T-cell (primary cell): Measurements from ENCODE around the gene KIAA1755. TPM values are rescaled to one million over a fixed set of nuclear protein-coding genes. Genes with fewer than 3 reads are reported as not detected.

Experiments used
- ATAC-seq, 4 experiments: fragments of 200-7000 bp in 3 of 4; fragments of 150-1000 bp in 1 of 4; cut with Tn5 transposase; replicated peaks in 1 of 4; 1 replicate in 3 of 4; 2 replicates in 1 of 4; pipeline ENCODE4 v1.10.0; 2021; ENCODE audit warnings: moderate library complexity in 3 of 4, mild to moderate bottlenecking in 2 of 4, moderate number of reproducible peaks in 1 of 4
- CTCF ChIA-PET, 2 donors: fragments of 300-600 bp; sonication (Branson Sonifier 250); formaldehyde crosslinking; loops; one replicate each; lab custom pipeline; 2022; ENCODE audit warnings: antibody characterized with exemption in 2 of 2; lab: Charles Lee
- POLR2A ChIA-PET, 2 donors: fragments of 300-600 bp; sonication (Branson Sonifier 250); formaldehyde crosslinking; loops; one replicate each; lab custom pipeline; 2022; ENCODE audit warnings: antibody characterized with exemption in 2 of 2; lab: Charles Lee
- DNase-seq, 35 experiments: peaks; one replicate each; pipeline versions ENCODE4 v3.0.0 to v3.0.0-alpha.2; 2013 to 2023
- H3K27ac ChIP-seq: one replicate; pipeline ENCODE4 v1.5.1; 2013; ENCODE audit warnings: low read length
- H3K27me3 ChIP-seq, 2 experiments: replicated peaks in 1 of 2; 1 replicate in 1 of 2; 2 replicates in 1 of 2; pipeline versions ENCODE4 v1.6.1 to v1.7.0; 2013; ENCODE audit warnings: low read length in 1 of 2, mixed read lengths in 1 of 2; ENCODE audit not compliant: control insufficient read depth in 2 of 2, insufficient read depth in 2 of 2; ENCODE audit errors: extremely low read depth in 1 of 2
- H3K36me3 ChIP-seq, 2 donors: 1 replicate in 1 of 2; 2 replicates in 1 of 2; pipeline versions ENCODE4 v1.6.1 to v1.7.0; 2013; ENCODE audit warnings: low read length in 1 of 2; ENCODE audit not compliant: control insufficient read depth in 2 of 2, insufficient read depth in 1 of 2; ENCODE audit errors: extremely low read depth in 1 of 2
- H3K4me1 ChIP-seq, 2 experiments: 1 replicate in 1 of 2; 2 replicates in 1 of 2; pipeline versions ENCODE4 v1.6.1 to v1.7.0; 2013; ENCODE audit warnings: low read length in 2 of 2, mixed read lengths in 1 of 2; ENCODE audit not compliant: insufficient read depth in 2 of 2, control insufficient read depth in 1 of 2; ENCODE audit errors: extremely low read depth in 1 of 2
- H3K4me3 ChIP-seq, 2 donors: 1 replicate in 1 of 2; 2 replicates in 1 of 2; pipeline versions ENCODE4 v1.5.1 to v1.7.0; 2013; ENCODE audit warnings: mild to moderate bottlenecking in 2 of 2, low read length in 1 of 2, moderate library complexity in 1 of 2; ENCODE audit not compliant: control insufficient read depth in 1 of 2; ENCODE audit errors: extremely low read depth in 1 of 2
- H3K9me3 ChIP-seq: 2 replicates; pipeline ENCODE4 v1.7.0; 2013
- H3K27ac Mint-ChIP-seq, 2 donors: one replicate each; pipeline ENCODE4 v1.8.0; 2020 to 2021; ENCODE audit warnings: mild to moderate bottlenecking in 2 of 2, mixed read lengths in 2 of 2
- H3K27me3 Mint-ChIP-seq, 2 donors: one replicate each; pipeline ENCODE4 v1.8.0; 2021 to 2022; ENCODE audit warnings: mixed read lengths in 2 of 2
- H3K36me3 Mint-ChIP-seq: one replicate; pipeline ENCODE4 v1.8.0; 2021; ENCODE audit warnings: mixed read lengths
- H3K4me1 Mint-ChIP-seq, 3 donors: one replicate each; pipeline ENCODE4 v1.8.0; 2020 to 2022; ENCODE audit warnings: mixed read lengths in 3 of 3, mild to moderate bottlenecking in 1 of 3
- H3K4me3 Mint-ChIP-seq, 3 donors: one replicate each; pipeline ENCODE4 v1.8.0; 2020 to 2022; ENCODE audit warnings: mild to moderate bottlenecking in 3 of 3, mixed read lengths in 3 of 3, moderate library complexity in 3 of 3
- H3K9me3 Mint-ChIP-seq, 3 donors: one replicate each; pipeline ENCODE4 v1.8.0; 2020 to 2022; ENCODE audit warnings: mixed read lengths in 3 of 3
- WGBS: methylation state at CpG from one replicate; pipeline ENCODE4 v1.1.5; 2013; ENCODE audit warnings: missing lambda C conversion rate; ENCODE audit not compliant: insufficient coverage; 5-methylcytosine and 5-hydroxymethylcytosine counted together
- total RNA-seq, 35 experiments: library from RNA in 6 of 35; stranded (reverse) in 6 of 35; fragments of 120-200 nt in 1 of 35; gene quantifications; one replicate each; pipeline versions ENCODE4 v1.2.1 to v1.2.4 and lab custom pipeline; 2013 to 2026

The KIAA1755 gene
- total RNA-seq, 5 donors from 2014 or later (not counting 1 experiment from before 2014, with no cell fraction given), result not detected

DNA sequence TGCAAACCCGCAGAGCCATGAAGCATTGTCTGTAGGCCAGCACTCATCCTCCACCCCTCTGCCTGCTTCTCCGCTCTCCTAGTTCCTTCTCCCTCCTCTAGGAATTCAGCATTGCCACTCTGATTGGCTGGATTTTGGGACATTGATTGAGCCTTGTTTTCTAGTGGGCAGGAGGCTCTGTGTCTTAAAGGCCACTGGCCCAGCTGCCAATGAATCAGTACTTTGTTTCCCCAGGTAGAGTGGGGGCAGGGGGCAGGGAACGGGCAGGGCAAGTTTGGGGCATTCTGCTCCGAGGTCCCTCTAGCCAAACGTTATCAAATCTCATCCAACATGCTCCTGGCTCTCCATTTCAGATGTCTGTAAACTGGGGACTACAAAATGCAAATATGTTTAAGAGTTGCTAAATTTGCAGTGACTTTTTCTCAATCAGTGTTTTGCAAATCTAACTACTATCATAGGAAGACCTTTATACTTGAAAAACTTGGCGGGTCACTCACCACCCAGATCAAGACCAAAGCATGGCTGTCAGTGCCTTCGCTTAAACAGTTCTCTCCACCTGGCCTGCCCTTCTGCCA, 33.0 kb upstream of the KIAA1755 start:
- no peak overlapping the region for H3K27ac ChIP-seq
- 91% methylated on average over 2 of the region's 7 CpGs for WGBS
- ATAC-seq (no peak), DNase-seq (no peak)
- H3K4me1 ChIP-seq, result no peaks in the 10 kb centered on the region
- peaks cover 0 to 40% of the 10 kb centered on the region in 2 experiments for H3K27me3 ChIP-seq
- H3K4me3 Mint-ChIP-seq, result no peak overlapping the region
- no peaks in the 10 kb centered on the region for H3K36me3 ChIP-seq
- ChIA-PET CTCF (no interaction called here), POLR2A (no interaction called here)
- no peaks in the 10 kb centered on the region for H3K9me3 ChIP-seq
- no peaks in the 10 kb centered on the region for H3K36me3 Mint-ChIP-seq
- no peak overlapping the region for H3K4me3 ChIP-seq
- H3K27me3 Mint-ChIP-seq, result peaks cover 27 to 34% of the 10 kb centered on the region in 2 donors
- H3K4me1 Mint-ChIP-seq, result no peaks in the 10 kb centered on the region
- no peak overlapping the region for H3K27ac Mint-ChIP-seq
- no peaks in the 10 kb centered on the region for H3K9me3 Mint-ChIP-seq

DNA sequence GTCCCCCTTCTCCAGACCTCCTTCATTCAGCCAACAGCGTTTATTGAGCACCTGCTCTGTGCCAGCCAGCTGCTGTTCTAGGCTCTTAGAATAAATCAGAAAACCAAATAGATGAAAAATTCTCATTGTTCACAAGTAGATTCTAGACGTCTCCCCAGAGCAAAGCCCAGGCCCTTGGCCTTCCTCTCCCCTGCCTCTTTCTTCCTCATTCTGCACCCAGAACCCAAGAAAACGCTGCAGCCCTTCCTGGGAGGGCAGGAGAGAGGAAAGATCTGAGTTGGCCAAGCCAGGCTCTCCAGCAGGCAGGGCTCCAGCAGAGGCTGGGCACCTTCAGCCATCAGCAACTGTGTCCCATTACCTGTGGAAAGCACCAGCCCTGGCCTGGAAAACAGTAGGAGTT, 31.4 kb upstream of the KIAA1755 start:
- H3K4me3 Mint-ChIP-seq, result no peak overlapping the region

DNA sequence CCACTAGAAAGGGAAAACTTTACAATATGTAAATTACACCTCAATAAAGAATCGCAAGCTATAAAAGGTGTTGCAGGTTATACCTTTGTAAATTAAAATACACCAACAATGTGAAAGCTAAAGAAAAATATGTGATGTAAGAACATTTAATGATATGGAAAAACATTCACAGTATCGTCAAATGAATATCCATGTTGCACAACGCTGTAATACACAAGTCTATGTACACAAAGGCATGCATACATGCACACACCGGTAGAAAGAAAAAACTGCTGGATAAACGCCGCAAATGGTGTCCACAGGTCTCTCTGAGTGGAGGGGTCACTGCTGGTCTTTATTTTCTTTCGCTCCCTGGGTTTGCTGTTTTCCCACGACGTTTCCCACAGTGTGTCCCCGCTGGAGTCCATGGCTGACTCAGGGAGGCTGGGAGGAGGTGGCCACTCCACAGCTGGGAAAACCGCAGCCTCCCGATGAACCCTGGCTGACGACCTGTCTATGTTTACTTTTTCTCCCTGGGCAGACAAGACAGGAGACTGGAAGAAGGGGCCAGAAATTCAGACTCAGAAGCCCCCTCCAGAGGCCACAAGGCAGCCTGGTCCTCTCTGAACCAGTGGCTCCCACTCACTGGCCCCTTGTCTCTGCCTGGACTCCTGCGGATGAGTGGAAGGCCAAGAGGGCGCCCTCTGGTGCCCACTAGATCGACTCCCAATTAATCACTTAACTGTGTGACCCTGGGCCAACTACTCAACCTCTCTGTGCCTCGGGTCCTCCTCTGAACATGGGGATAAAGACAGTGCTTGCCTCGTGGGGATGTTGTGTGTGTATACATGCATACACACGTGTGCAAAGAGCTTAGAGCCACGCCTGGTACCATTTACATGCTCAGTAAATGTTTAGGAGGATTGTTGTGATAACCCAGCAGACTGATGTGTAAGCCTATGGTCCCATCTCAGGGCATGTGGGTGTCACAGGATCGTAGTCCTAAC, 30.6 kb upstream of the KIAA1755 start:
- H3K9me3 ChIP-seq, result no peaks in the 10 kb centered on the region
- Mint-ChIP-seq H3K4me1 (peaks cover 0 to 4% (median 0%) of the 10 kb centered on the region in 3 donors), H3K27ac (no peak overlapping the region), H3K36me3 (no peaks in the 10 kb centered on the region), H3K4me3 (no peak overlapping the region), H3K27me3 (peaks cover 40 to 52% of the 10 kb centered on the region in 2 donors), H3K9me3 (no peaks in the 10 kb centered on the region)
- ChIA-PET CTCF (no interaction called here), POLR2A (no interaction called here)
- 60% methylated on average over 10 of the region's 21 CpGs for WGBS
- no peak overlapping the region for H3K4me3 ChIP-seq
- no peaks in the 10 kb centered on the region for H3K36me3 ChIP-seq
- H3K27me3 ChIP-seq, result peaks cover 0 to 42% of the 10 kb centered on the region in 2 experiments
- no peak overlapping the region for H3K27ac ChIP-seq
- ATAC-seq (no peak), DNase-seq (no peak)
- H3K4me1 ChIP-seq, result no peaks in the 10 kb centered on the region

More for the DNA sequence above, 31.4 kb upstream of the KIAA1755 start:
- ChIA-PET CTCF (no interaction called here), POLR2A (no interaction called here)
- H3K4me1 Mint-ChIP-seq, result peaks cover 0 to 4% (median 0%) of the 10 kb centered on the region in 3 donors
- ATAC-seq, result no peak
- no peaks in the 10 kb centered on the region for H3K9me3 Mint-ChIP-seq
- Histone ChIP-seq H3K36me3 (no peaks in the 10 kb centered on the region), H3K27me3 (peaks cover 0 to 43% of the 10 kb centered on the region in 2 experiments), H3K4me3 (no peak overlapping the region), H3K4me1 (no peaks in the 10 kb centered on the region), H3K9me3 (no peaks in the 10 kb centered on the region), H3K27ac (no peak overlapping the region)
- peaks cover 34 to 44% of the 10 kb centered on the region in 2 donors for H3K27me3 Mint-ChIP-seq
- H3K36me3 Mint-ChIP-seq, result no peaks in the 10 kb centered on the region
- DNase-seq, result no peak
- H3K27ac Mint-ChIP-seq, result no peak overlapping the region
- 59% methylated on average over 2 of the region's 3 CpGs for WGBS

DNA sequence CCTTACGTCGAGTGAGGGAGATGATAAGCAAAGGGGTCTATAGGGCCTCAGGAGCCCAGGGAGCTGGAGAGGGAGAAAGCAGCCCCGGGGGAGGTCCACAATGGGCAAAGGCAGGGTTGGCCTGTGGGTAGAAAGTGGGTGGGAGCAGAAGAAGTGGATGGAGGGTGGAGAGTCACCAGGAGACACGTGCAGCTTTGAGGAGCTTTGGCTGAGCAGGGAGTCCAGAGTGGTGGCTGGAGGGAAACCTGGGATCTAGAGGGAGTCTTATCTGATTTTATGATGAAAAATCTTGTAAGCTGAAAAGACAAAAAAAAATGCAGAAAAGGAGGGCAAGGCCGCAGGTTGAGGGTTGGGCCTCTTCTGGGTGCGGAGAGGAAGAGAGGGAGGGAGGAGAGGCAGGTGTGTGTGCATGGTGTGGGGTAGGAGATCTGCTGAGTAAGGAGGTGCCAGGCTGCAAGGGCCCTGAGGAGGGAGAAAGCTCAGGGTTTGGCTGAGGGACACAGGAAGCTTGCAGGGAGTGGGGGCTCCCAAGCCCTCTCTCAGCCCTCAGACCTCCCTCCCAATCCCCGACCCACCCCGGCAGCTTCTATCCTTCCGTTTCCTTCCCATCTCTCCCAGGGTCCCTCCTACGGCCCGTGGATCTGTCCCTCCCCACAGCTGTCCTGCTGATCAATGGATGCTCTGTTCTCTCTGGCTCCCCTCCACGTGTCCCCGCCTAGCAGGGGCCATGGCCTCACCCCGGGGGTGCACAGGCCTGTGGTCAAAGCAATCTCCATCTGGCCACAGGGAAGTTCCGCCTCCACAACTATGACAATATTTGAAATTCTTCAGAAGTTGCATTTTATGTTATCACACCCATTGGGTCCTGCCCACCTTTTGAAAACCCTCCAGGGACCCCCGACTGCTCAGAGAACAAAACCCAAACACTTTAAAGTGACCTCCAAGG, 26.3 kb upstream of the KIAA1755 start:
- no peak overlapping the region for H3K4me3 ChIP-seq
- H3K4me1 ChIP-seq, result no peaks in the 10 kb centered on the region
- H3K4me1 Mint-ChIP-seq, result peaks cover 0 to 4% (median 0%) of the 10 kb centered on the region in 3 donors
- H3K9me3 ChIP-seq, result no peaks in the 10 kb centered on the region
- no peaks in the 10 kb centered on the region for H3K36me3 Mint-ChIP-seq
- no peaks in the 10 kb centered on the region for H3K9me3 Mint-ChIP-seq
- whole genome bisulfite sequencing, result 62% methylated on average over 15 of the region's 16 CpGs
- CTCF ChIA-PET, result no interaction called here
- ATAC-seq (no peak), DNase-seq (no peak)
- H3K36me3 ChIP-seq, result no peaks in the 10 kb centered on the region
- H3K4me3 Mint-ChIP-seq, result no peak overlapping the region
- H3K27ac ChIP-seq, result no peak overlapping the region
- POLR2A ChIA-PET, result interaction anchor here in 1 of 2 donors (0.6 kb wide), 1 partner anchor 897 kb away, joined by 3 read pairs; no protein-coding TSS in a partner anchor
- H3K27ac Mint-ChIP-seq, result no peak overlapping the region
- H3K27me3 Mint-ChIP-seq, result peaks cover 33 to 34% of the 10 kb centered on the region in 2 donors
- H3K27me3 ChIP-seq, result peaks cover 0 to 13% of the 10 kb centered on the region in 2 experiments

DNA sequence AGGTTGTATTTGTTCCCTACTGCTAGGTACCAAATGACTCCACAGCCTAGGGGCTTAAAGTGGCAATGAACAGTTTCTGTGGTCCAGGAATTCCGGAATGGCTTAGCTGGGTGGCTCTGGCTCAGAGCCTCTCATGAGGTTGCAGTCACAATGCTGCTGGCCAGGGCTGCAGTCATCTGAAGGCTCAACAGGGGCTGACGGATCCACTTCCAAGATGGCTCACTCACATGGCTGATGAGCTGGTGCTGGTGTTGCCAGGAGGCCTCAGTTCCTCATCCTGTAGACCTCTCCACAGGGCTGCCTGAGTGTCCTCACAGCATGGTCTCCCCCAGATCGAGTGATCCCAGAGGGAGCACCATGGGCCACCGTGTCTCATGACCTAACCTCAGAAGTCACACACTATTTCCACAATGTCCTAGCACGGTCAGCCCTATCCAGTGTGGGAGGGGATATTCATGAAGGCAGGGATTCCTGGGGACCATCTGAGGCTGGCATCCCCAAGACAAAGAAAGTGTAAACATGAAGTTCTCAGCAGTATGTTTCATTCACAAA, 24.4 kb upstream of the KIAA1755 start:
- ATAC-seq (no peak), DNase-seq (no peak)
- Mint-ChIP-seq H3K9me3 (no peaks in the 10 kb centered on the region), H3K36me3 (no peaks in the 10 kb centered on the region), H3K27me3 (peaks cover 24 to 25% of the 10 kb centered on the region in 2 donors), H3K27ac (no peak overlapping the region), H3K4me1 (peaks cover 0 to 4% (median 0%) of the 10 kb centered on the region in 3 donors), H3K4me3 (no peak overlapping the region)
- Histone ChIP-seq H3K9me3 (no peaks in the 10 kb centered on the region), H3K36me3 (no peaks in the 10 kb centered on the region), H3K27ac (no peak overlapping the region), H3K4me3 (no peak overlapping the region), H3K27me3 (peaks cover 0 to 11% of the 10 kb centered on the region in 2 experiments), H3K4me1 (no peaks in the 10 kb centered on the region)
- POLR2A ChIA-PET, result no interaction called here
- WGBS, result 100% methylated on average over 2 of the region's 5 CpGs
- CTCF ChIA-PET, result no interaction called here
